Neutrophil (primary cell): ENCODE results near the gene ADCY7.
A peak's percentile ranks its signal among the peaks of the same experiment; 100 is the strongest.

Source experiments
- H3K27ac ChIP-seq: fragments of 200-600 bp; sonication (generic); 2 replicates; pipeline ENCODE4 v1.5.1; 2016; ENCODE audit warnings: mild to moderate bottlenecking, moderate library complexity
- H3K27me3 ChIP-seq: fragments of 200-600 bp; sonication (generic); 2 replicates; pipeline ENCODE4 v1.6.0; 2016; ENCODE audit warnings: mild to moderate bottlenecking
- H3K36me3 ChIP-seq: fragments of 200-600 bp; sonication (generic); 2 replicates; pipeline ENCODE4 v1.5.1; 2017
- H3K4me1 ChIP-seq, 2 experiments: fragments of 200-600 bp in 1 of 2; sonication (generic) in 1 of 2; 1 replicate in 1 of 2; 2 replicates in 1 of 2; pipeline versions ENCODE4 v1.5.1 to v1.6.1; 2013 to 2016; ENCODE audit warnings: low read depth in 1 of 2, low read length in 1 of 2, mild to moderate bottlenecking in 1 of 2, moderate library complexity in 1 of 2; ENCODE audit not compliant: control insufficient read depth in 1 of 2, insufficient read depth in 1 of 2
- H3K4me3 ChIP-seq, 2 experiments: fragments of 200-600 bp in 1 of 2; sonication (generic) in 1 of 2; 1 replicate in 1 of 2; 2 replicates in 1 of 2; pipeline ENCODE4 v1.5.1; 2013 to 2016; ENCODE audit warnings: low read depth in 1 of 2, low read length in 1 of 2, mild to moderate bottlenecking in 1 of 2, moderate library complexity in 1 of 2
- H3K9me3 ChIP-seq: fragments of 200-600 bp; sonication (generic); 2 replicates; pipeline ENCODE4 v1.5.1; 2016
- TF ChIP-seq, protein P1 (sequence below): fragments of 200-600 bp; sonication (generic); IDR thresholded peaks from 2 replicates; pipeline ENCODE4 v1.5.1; 2016; ENCODE audit warnings: antibody characterized with exemption

Gene ADCY7

DNA sequence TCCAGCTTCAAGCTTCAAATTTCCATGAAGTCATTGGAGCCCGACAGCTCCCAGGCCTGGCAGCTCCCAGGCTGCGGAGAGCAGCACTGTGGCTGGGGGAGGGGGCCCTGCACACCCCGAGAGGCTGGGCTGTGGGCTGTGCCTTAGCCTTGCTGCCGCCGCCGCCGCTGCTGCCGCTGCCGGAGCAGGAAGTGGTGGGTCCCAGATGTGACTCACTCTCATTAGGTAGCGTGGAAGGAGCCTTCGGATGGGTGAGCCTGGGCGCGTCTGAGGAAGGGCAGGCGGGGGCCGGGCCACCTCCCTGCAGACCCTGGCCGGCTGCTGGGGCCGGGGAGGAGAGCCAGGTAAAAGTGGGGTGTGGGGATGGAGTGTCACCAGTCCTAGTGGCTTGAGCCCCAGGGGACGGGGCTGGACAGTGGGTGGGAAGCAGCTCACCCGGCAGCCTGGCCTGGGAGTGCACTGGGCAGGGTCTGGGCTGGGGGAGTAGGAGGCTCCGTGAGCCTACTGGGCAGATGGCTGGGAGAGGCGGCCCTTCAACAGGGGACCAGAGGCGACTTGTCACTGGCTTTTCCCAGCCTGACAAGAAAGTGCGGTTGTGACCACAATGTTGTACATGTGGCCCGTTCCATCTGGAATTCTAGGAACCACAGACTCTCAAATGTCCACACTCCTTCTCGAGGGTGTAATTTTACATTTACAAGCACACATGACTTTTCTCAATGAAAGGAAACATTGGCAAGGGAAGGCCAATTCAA, at the start of gene ADCY7:
Gene ADCY7 (plus strand): TSS at position 215 of the 755 bp plus-strand sequence. CDS start 21,629 bp downstream, outside the sequence.
- peaks cover 35 to 41% of the 10 kb centered on the region in 2 experiments for H3K4me1 ChIP-seq

DNA sequence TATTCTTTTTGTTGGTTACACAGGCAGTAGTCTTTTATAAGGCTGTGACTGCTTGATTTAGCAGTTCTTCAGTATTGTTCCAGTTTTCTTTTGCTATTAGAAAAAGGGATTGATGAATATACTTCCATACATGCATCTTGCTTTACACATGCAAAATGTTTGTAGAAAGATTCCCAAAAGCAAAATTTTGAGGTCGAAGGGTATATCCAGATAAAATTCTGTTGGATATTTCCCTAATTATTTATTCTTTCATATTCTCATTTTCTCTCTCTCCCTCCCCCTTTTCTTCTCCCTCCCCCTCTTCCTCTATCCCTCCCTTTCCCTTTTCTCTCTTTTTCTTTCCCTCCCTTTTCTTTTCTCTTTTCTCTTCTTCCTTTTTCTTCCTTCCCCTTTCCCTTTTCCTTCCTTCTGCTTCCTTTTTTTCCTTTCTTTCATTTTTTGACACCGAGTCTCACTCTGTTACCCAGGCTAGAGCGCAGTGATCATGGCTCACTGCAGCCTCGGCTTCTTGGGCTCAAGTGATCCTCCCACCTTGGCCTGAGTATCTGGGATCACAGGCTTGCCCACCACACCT, 46.9 kb upstream of the ADCY7 start:
- peaks cover 60% of the 10 kb centered on the region for H3K36me3 ChIP-seq
- no peak overlapping the region for H3K4me3 ChIP-seq
- no peaks in the 10 kb centered on the region for H3K9me3 ChIP-seq
- H3K27ac ChIP-seq = no peak overlapping the region
- no peaks in the 10 kb centered on the region for H3K27me3 ChIP-seq
- TF ChIP-seq, protein P1, sequence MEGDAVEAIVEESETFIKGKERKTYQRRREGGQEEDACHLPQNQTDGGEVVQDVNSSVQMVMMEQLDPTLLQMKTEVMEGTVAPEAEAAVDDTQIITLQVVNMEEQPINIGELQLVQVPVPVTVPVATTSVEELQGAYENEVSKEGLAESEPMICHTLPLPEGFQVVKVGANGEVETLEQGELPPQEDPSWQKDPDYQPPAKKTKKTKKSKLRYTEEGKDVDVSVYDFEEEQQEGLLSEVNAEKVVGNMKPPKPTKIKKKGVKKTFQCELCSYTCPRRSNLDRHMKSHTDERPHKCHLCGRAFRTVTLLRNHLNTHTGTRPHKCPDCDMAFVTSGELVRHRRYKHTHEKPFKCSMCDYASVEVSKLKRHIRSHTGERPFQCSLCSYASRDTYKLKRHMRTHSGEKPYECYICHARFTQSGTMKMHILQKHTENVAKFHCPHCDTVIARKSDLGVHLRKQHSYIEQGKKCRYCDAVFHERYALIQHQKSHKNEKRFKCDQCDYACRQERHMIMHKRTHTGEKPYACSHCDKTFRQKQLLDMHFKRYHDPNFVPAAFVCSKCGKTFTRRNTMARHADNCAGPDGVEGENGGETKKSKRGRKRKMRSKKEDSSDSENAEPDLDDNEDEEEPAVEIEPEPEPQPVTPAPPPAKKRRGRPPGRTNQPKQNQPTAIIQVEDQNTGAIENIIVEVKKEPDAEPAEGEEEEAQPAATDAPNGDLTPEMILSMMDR = no peak
- peaks cover 0 to 6% of the 10 kb centered on the region in 2 experiments for H3K4me1 ChIP-seq

More for the DNA sequence above, at the start of gene ADCY7:
- Histone ChIP-seq H3K9me3 (no peaks in the 10 kb centered on the region), H3K27ac (peak within 1 kb of the TSS; percentile 20), H3K4me3 (peak within 1 kb of the TSS; percentile 1 to 15), H3K36me3 (no peaks in the 10 kb centered on the region), H3K27me3 (no peaks in the 10 kb centered on the region)
- TF ChIP-seq, protein P1 = no peak

DNA sequence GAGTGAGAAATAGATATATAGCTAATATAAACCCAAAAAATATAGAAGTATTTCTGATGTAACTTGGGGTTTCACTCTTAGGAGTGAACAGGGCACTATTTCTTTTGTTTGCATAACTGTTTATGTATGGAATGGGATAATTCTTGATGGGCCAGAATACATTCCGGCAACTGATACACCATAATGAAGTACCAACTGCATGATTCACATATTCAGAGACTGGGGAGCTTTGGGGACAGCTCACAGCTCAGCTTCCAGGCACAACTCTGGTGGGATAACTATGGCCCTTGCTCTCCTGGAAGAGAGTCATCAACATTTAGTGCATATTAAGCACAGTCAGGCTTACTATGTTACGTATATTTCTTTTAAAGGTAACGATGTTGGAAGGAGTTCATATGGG, 42.1 kb upstream of the ADCY7 start:
- Histone ChIP-seq H3K4me3 (no peak overlapping the region), H3K27me3 (no peaks in the 10 kb centered on the region), H3K4me1 (no peaks in the 10 kb centered on the region), H3K36me3 (peaks cover 79% of the 10 kb centered on the region), H3K27ac (no peak overlapping the region), H3K9me3 (no peaks in the 10 kb centered on the region)
- TF ChIP-seq, protein P1 = no peak

DNA sequence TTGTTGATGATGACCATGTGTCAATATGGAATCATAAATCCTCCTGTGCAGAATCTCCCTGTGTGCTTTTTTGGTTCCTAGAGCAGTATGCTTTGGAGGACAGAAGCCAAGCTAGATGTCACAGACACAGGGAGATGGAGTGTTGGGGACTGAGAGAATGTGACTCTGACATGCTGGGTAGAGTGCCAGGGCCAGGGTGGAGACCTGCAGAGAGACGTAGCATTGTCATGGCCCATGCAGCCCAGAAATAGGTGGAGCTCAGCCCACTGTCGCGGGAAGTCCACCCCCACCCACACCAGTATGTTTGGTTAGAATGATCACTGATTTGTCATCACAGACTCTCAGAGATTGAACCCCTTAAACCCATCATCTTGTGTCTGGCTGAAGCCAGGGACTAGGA, 39.2 kb upstream of the ADCY7 start:
- Histone ChIP-seq H3K27me3 (no peaks in the 10 kb centered on the region), H3K27ac (no peak overlapping the region), H3K36me3 (peaks cover 71% of the 10 kb centered on the region), H3K9me3 (no peaks in the 10 kb centered on the region), H3K4me1 (no peaks in the 10 kb centered on the region), H3K4me3 (no peak overlapping the region)
- TF ChIP-seq, protein P1 = no peak

DNA sequence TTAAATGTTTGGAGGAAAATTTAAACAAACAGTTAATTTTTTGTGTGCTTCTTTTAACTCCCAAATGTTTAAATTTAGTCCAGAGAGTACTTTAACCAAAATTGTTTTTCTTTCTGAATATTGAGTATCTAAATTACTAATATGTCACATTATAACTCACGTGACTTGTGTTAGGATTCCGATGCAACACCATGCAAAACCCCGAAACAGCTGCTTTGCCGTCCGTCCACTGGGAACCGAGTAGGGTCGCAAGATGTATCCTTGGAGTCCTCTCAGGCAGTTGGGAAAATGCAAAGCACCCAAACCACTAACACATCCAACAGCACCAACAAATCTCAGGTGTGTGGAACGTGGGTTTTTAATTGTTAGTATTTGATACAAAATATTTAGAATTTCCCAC, 38.7 kb upstream of the ADCY7 start:
- TF ChIP-seq, protein P1 = no peak
- H3K27ac ChIP-seq = no peak overlapping the region

More for the DNA sequence above, 38.7 kb upstream of the ADCY7 start:
- Histone ChIP-seq H3K36me3 (peaks cover 66% of the 10 kb centered on the region), H3K4me1 (no peaks in the 10 kb centered on the region), H3K4me3 (no peak overlapping the region), H3K27me3 (no peaks in the 10 kb centered on the region), H3K9me3 (no peaks in the 10 kb centered on the region)
